ENCODE measurements around the gene SORCS3.

Gene SORCS3

GRCh38 chr10:104806801-104807200 lies 165.7 kb downstream of the SORCS3 start:
- TF ChIP-seq, protein P1, sequence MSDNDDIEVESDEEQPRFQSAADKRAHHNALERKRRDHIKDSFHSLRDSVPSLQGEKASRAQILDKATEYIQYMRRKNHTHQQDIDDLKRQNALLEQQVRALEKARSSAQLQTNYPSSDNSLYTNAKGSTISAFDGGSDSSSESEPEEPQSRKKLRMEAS (IDR thresholded peaks at IDR 0.05; ENCODE audit: low read depth, low read length) = no peak
- TF ChIP-seq MYC (IDR thresholded peaks at IDR 0.05; ENCODE audit: low read depth, low read length) (no peak), POLR2A (IDR thresholded peaks at IDR 0.05; ENCODE audit: extremely low read depth, insufficient read length) (no peak)
- TF ChIP-seq, protein P2, sequence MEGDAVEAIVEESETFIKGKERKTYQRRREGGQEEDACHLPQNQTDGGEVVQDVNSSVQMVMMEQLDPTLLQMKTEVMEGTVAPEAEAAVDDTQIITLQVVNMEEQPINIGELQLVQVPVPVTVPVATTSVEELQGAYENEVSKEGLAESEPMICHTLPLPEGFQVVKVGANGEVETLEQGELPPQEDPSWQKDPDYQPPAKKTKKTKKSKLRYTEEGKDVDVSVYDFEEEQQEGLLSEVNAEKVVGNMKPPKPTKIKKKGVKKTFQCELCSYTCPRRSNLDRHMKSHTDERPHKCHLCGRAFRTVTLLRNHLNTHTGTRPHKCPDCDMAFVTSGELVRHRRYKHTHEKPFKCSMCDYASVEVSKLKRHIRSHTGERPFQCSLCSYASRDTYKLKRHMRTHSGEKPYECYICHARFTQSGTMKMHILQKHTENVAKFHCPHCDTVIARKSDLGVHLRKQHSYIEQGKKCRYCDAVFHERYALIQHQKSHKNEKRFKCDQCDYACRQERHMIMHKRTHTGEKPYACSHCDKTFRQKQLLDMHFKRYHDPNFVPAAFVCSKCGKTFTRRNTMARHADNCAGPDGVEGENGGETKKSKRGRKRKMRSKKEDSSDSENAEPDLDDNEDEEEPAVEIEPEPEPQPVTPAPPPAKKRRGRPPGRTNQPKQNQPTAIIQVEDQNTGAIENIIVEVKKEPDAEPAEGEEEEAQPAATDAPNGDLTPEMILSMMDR (IDR thresholded peaks at IDR 0.05; ENCODE audit: low read depth, low read length) = no peak

GRCh38 chr10:104807581-104808310 lies 166.7 kb downstream of the SORCS3 start:
- no peak for DNase-seq (ENCODE audit: low read depth)
- H3K4me3 ChIP-seq (ENCODE audit: low read depth, low read length) = no peak overlapping the region
- TF ChIP-seq, protein P2 (IDR thresholded peaks at IDR 0.05; ENCODE audit: low read depth, low read length) = no peak
- TF ChIP-seq MYC (IDR thresholded peaks at IDR 0.05; ENCODE audit: low read depth, low read length) (no peak), POLR2A (IDR thresholded peaks at IDR 0.05; ENCODE audit: extremely low read depth, insufficient read length) (no peak)
- TF ChIP-seq, protein P1 (IDR thresholded peaks at IDR 0.05; ENCODE audit: low read depth, low read length) = no peak

More at GRCh38 chr10:104806801-104807200, 165.7 kb downstream of the SORCS3 start:
- no peak for DNase-seq (ENCODE audit: low read depth)
- H3K4me3 ChIP-seq (ENCODE audit: low read depth, low read length) = no peak overlapping the region

DNA sequence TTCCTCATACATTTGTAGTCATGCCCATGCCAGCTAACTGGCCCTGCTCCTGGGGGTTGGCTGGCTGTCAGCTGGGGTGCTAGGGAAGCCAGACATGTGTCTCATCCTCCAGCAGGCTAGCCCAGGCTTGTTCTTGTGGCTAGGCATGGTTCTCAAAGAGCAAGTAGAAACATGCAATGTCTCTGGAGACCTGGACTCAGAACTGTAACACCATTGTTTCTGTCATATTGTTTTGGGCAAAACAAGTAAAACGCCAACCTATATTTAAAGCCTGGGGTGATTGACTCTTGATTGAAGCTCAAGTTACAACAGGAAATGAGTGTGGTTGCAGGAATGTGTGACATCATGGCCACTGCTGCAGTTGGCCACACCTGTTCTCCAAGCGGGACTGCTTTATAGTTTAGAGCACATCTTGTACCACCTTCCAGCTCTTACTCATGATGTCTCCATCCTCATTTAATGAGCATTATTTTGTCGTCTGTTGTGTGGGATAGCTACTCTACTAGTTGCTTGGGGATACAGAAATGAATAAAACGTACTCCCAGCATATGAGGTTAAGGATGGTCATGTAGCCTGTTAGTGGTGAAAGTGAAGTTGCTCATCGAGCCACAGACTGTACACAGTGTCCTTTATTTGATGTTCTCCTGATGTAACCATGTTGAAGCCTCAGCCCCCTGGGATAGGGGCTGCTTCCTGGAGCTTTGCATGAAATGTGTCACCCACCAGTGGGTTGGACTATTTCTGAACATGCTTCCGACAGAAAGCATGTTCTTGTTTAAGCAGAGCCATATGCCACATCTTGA lies 168.4 kb downstream of the SORCS3 start:
- DNase-seq (ENCODE audit: low read depth) = no peak
- TF ChIP-seq POLR2A (IDR thresholded peaks at IDR 0.05; ENCODE audit: extremely low read depth, insufficient read length) (no peak), MYC (IDR thresholded peaks at IDR 0.05; ENCODE audit: low read depth, low read length) (no peak)
- TF ChIP-seq, protein P1 (IDR thresholded peaks at IDR 0.05; ENCODE audit: low read depth, low read length) = no peak
- TF ChIP-seq, protein P2 (IDR thresholded peaks at IDR 0.05; ENCODE audit: low read depth, low read length) = no peak
- H3K4me3 ChIP-seq (ENCODE audit: low read depth, low read length) = no peak overlapping the region

GRCh38 chr10:104811166-104811565 lies 170.1 kb downstream of the SORCS3 start:
- DNase-seq (ENCODE audit: low read depth) = no peak
- no peak overlapping the region for H3K4me3 ChIP-seq (ENCODE audit: low read depth, low read length)
- TF ChIP-seq, protein P2 (IDR thresholded peaks at IDR 0.05; ENCODE audit: low read depth, low read length) = no peak
- TF ChIP-seq MYC (IDR thresholded peaks at IDR 0.05; ENCODE audit: low read depth, low read length) (no peak), POLR2A (IDR thresholded peaks at IDR 0.05; ENCODE audit: extremely low read depth, insufficient read length) (no peak)
- TF ChIP-seq, protein P1 (IDR thresholded peaks at IDR 0.05; ENCODE audit: low read depth, low read length) = no peak

DNA sequence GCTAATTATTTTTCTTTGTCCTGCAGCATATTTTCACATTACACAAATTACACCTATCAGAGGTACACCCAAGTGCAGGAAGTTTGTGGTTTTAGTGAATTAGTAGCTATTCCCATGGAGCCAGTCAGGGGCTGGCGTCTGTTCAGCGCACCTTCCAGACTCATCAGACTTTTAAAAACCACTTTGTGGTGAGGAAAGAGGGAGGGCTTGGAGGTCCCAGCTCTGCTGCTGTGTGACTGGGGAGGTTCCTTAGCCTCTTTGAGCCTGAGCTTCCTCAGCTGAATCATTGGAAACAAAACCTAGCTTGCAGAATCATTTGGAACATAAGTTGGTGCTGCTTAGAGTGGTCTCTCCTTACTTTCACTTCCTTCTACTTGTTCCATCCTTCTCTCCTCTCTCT lies 175.4 kb downstream of the SORCS3 start:
- TF ChIP-seq MYC (IDR thresholded peaks at IDR 0.05; ENCODE audit: low read depth, low read length) = no peak
- TF ChIP-seq POLR2A (IDR thresholded peaks at IDR 0.05; ENCODE audit: extremely low read depth, insufficient read length) = no peak
- TF ChIP-seq, protein P1 (IDR thresholded peaks at IDR 0.05; ENCODE audit: low read depth, low read length) = no peak
- TF ChIP-seq, protein P2 (IDR thresholded peaks at IDR 0.05; ENCODE audit: low read depth, low read length) = no peak
- no peak for DNase-seq (ENCODE audit: low read depth)
- H3K4me3 ChIP-seq (ENCODE audit: low read depth, low read length) = no peak overlapping the region
